Measurements from ENCODE around the gene SYTL1. TPM values are rescaled to one million over a fixed set of nuclear protein-coding genes. Genes with fewer than 3 reads are reported as not detected.
A peak's percentile ranks its signal among the peaks of the same experiment; 100 is the strongest.

Gene SYTL1
- total and polyA plus RNA-seq, 9 of the 15 experiments (the other 6 are each of a cell fraction or from before 2014, with no cell fraction given) = 0.04 to 9.3 (median 1.7) TPM

DNA sequence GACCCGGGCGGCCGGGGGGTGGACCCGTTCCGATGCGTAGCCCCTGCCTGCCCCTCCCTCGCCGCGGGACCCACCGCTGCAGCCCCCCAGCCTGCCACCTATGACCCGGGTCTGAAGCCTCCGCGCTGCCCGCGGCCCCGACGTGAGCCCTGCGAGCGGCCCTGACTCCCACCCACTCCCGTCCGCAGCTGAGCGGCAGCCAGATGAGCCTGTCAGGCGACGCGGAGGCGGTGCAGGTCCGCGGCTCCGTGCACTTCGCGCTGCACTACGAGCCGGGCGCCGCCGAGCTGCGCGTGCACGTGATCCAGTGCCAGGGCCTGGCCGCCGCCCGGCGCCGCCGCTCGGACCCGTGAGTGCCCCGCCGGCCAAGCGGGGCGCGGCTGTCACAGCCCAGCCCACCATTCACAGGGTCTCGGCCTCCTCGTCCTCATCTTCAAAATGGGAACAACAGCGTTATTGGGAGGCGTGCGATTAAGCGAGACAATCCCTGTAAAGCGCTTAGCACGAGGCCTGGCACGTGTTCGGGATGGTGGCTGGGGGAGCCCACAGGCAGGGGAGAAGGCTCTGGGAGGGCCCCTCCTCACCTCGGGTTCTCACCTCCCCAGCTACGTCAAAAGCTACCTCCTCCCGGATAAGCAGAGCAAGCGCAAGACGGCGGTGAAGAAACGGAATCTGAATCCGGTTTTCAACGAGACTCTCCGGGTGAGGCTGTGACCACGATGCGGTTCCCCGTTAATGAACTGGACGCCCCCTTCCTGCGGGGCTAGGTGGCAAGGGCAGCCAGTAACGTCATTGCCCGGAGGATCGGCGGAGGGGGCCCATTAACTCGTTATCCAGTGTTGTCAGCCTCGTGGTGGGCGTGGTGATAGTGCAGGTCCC, 8.2 kb downstream of the SYTL1 start (continued):
- TF ChIP-seq ZBTB2 (IDR thresholded peaks at IDR 0.05) (0 out of 2 replicates have a peak, but pooled peaks have one; percentile 9), ZMIZ1 (IDR thresholded peaks at IDR 0.05; ENCODE audit: low read depth in 2 of 2, low read length in 2 of 2) (no peak), TAF7 (tag; IDR thresholded peaks at IDR 0.05) (no peak), CSDE1 (IDR thresholded peaks at IDR 0.05) (no peak), MEF2A (IDR thresholded peaks at IDR 0.05; ENCODE audit: control insufficient read depth, low read depth, low read length) (no peak), CCNT2 (IDR thresholded peaks at IDR 0.05; ENCODE audit: borderline replicate concordance, extremely low read depth, insufficient read length, low read depth, low read length) (peak; percentile 1), ETS2 (tag; IDR thresholded peaks at IDR 0.05; ENCODE audit: borderline replicate concordance, poor library complexity, severe bottlenecking) (no peak), ZNF584 (CRISPR knock-in tag; IDR thresholded peaks at IDR 0.05; ENCODE audit: low read depth) (no peak), CHD1 (IDR thresholded peaks at IDR 0.05; ENCODE audit: low read length) (no peak), MTF1 (CRISPR knock-in tag; IDR thresholded peaks at IDR 0.05; ENCODE audit: borderline replicate concordance) (no peak), RBM22 (IDR thresholded peaks at IDR 0.05; ENCODE audit: low read depth, low read length, poor library complexity, severe bottlenecking) (no peak), POLR2B (IDR thresholded peaks at IDR 0.05; ENCODE audit: low read depth, partially characterized antibody) (no peak), PHF21A (IDR thresholded peaks at IDR 0.05; ENCODE audit: borderline replicate concordance, low read depth) (no peak), THRAP3 (IDR thresholded peaks at IDR 0.05; ENCODE audit: borderline replicate concordance) (0 out of 2 replicates have a peak, but pooled peaks have one; percentile 13), TEAD4 (IDR thresholded peaks at IDR 0.05; ENCODE audit: low read length) (no peak), TEAD4 (CRISPR knock-in tag; IDR thresholded peaks at IDR 0.05; ENCODE audit: borderline replicate concordance) (no peak), THRA (IDR thresholded peaks at IDR 0.05) (no peak), FOXJ2 (tag; IDR thresholded peaks at IDR 0.05) (no peak), ZNF431 (CRISPR knock-in tag; IDR thresholded peaks at IDR 0.05) (peak; percentile 35; the same call in 1 of the 2 replicates), NEUROD1 (IDR thresholded peaks at IDR 0.05; ENCODE audit: borderline replicate concordance, low read depth, low read length, partially characterized antibody) (no peak), PML (IDR thresholded peaks at IDR 0.05; ENCODE audit: low read length) (no peak)

All from K562 (cell line).